Calu3 (cell line): Measurements from ENCODE around the gene OPCML. TPM values are rescaled to one million over a fixed set of nuclear protein-coding genes. Genes with fewer than 3 reads are reported as not detected.
A peak's percentile ranks its signal among the peaks of the same experiment; 100 is the strongest.

Experiments used
- BruUV-seq: library from RNA; stranded (reverse); fragments of 400-500 nt; replicated peaks from 2 replicates; lab custom pipeline; 2021; lab: Mats Ljungman, UMichigan
- CTCF ChIA-PET: fragments of 300-600 bp; sonication (Branson Sonifier 250); formaldehyde crosslinking; loops from one replicate; lab custom pipeline; 2022; ENCODE audit warnings: antibody characterized with exemption; lab: Charles Lee
- DNase-seq: peaks from one replicate; pipeline ENCODE4 v3.0.0; 2022
- H3K27ac Mint-ChIP-seq: one replicate; pipeline ENCODE4 v1.8.0; 2022; ENCODE audit warnings: mixed read lengths; ENCODE audit not compliant: unreplicated experiment
- H3K27me3 Mint-ChIP-seq: one replicate; pipeline ENCODE4 v1.8.0; 2022; ENCODE audit warnings: mixed read lengths; ENCODE audit not compliant: unreplicated experiment
- H3K36me3 Mint-ChIP-seq: one replicate; pipeline ENCODE4 v1.8.0; 2022; ENCODE audit warnings: mild to moderate bottlenecking, moderate library complexity, mixed read lengths; ENCODE audit not compliant: insufficient read depth, unreplicated experiment
- H3K4me1 Mint-ChIP-seq: one replicate; pipeline ENCODE4 v1.8.0; 2022; ENCODE audit warnings: mild to moderate bottlenecking, low read depth, mixed read lengths; ENCODE audit not compliant: unreplicated experiment
- H3K4me3 Mint-ChIP-seq: one replicate; pipeline ENCODE4 v1.8.0; 2022; ENCODE audit warnings: mild to moderate bottlenecking, low read depth, moderate library complexity, mixed read lengths; ENCODE audit not compliant: unreplicated experiment
- H3K9me3 Mint-ChIP-seq: one replicate; pipeline ENCODE4 v1.8.0; 2022; ENCODE audit warnings: low read depth, mixed read lengths; ENCODE audit not compliant: unreplicated experiment
- intact Hi-C: fragments of 100-400 bp; cut with micrococcal nuclease; formaldehyde crosslinking; loops from one replicate; pipeline ENCODE4 v1.10.0; 2022; ENCODE audit not compliant: unreplicated experiment
- total RNA-seq: library from RNA; stranded (reverse); gene quantifications from 2 replicates; pipeline ENCODE4 v1.2.3, GENCODE V29; 2022
- TF ChIP-seq, protein P1 (sequence below): fragments of 200-600 bp; IDR thresholded peaks from one replicate; pipeline ENCODE4 v1.8.0; 2022; ENCODE audit warnings: antibody characterized with exemption; ENCODE audit not compliant: unreplicated experiment

The OPCML gene
- total RNA-seq, 1 experiment from 2014 or later: not detected

- H3K4me1 Mint-ChIP-seq: no peaks in the 10 kb centered on the region
- CTCF ChIA-PET: no interaction called here
- H3K4me3 Mint-ChIP-seq: no peak overlapping the region
- intact Hi-C loops: no loop called here
- no peak overlapping the region for H3K27ac Mint-ChIP-seq
- H3K27me3 Mint-ChIP-seq: no peaks in the 10 kb centered on the region
- H3K9me3 Mint-ChIP-seq: peaks cover 19% of the 10 kb centered on the region
- TF ChIP-seq, protein P1, sequence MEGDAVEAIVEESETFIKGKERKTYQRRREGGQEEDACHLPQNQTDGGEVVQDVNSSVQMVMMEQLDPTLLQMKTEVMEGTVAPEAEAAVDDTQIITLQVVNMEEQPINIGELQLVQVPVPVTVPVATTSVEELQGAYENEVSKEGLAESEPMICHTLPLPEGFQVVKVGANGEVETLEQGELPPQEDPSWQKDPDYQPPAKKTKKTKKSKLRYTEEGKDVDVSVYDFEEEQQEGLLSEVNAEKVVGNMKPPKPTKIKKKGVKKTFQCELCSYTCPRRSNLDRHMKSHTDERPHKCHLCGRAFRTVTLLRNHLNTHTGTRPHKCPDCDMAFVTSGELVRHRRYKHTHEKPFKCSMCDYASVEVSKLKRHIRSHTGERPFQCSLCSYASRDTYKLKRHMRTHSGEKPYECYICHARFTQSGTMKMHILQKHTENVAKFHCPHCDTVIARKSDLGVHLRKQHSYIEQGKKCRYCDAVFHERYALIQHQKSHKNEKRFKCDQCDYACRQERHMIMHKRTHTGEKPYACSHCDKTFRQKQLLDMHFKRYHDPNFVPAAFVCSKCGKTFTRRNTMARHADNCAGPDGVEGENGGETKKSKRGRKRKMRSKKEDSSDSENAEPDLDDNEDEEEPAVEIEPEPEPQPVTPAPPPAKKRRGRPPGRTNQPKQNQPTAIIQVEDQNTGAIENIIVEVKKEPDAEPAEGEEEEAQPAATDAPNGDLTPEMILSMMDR: no peak
- no peak for DNase-seq
- no TSS peak for BruUV-seq
- H3K36me3 Mint-ChIP-seq: no peaks in the 10 kb centered on the region
These were observed 394.4 kb downstream of the OPCML start for GRCh38 chr11:133137939-133138338.

GRCh38 chr11:133137270-133137669 is 395.0 kb downstream of the OPCML start:
- Mint-ChIP-seq H3K9me3 (peaks cover 19% of the 10 kb centered on the region), H3K27me3 (no peaks in the 10 kb centered on the region), H3K4me3 (no peak overlapping the region), H3K36me3 (no peaks in the 10 kb centered on the region), H3K27ac (no peak overlapping the region), H3K4me1 (no peaks in the 10 kb centered on the region)
- TF ChIP-seq, protein P1: no peak
- intact Hi-C loops: no loop called here
- BruUV-seq: no TSS peak
- no peak for DNase-seq
- CTCF ChIA-PET: no interaction called here

DNA sequence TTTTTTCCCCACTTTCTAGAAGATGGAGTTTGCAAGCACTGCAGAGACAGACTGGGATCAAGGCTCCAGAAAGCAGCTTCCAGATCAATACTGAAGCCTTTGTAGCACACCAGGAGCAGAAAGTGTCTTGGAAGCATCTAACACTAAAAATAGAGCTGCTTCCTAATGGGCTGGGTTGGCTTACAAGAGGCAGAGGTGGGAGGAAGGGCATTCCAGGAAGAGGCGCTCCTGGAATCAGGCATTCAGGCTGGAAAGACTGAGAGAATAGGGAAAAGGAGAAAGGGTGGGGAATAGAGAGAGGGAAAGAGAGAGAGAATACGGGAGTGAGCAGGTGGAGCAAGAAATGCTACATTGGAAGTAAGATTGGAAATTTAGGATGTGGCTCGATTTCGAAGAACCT is 395.9 kb downstream of the OPCML start:
- Mint-ChIP-seq H3K27me3 (no peaks in the 10 kb centered on the region), H3K27ac (no peak overlapping the region), H3K36me3 (no peaks in the 10 kb centered on the region), H3K4me3 (no peak overlapping the region), H3K9me3 (peaks cover 14% of the 10 kb centered on the region), H3K4me1 (no peaks in the 10 kb centered on the region)
- CTCF ChIA-PET: no interaction called here
- BruUV-seq: no TSS peak
- no peak for DNase-seq
- intact Hi-C loops: no loop called here
- TF ChIP-seq, protein P1: no peak

- no TSS peak for BruUV-seq
- H3K9me3 Mint-ChIP-seq: peaks cover 7% of the 10 kb centered on the region
- no peaks in the 10 kb centered on the region for H3K4me1 Mint-ChIP-seq
- H3K4me3 Mint-ChIP-seq: no peak overlapping the region
- CTCF ChIA-PET: interaction anchor here (0.6 to 1.0 kb wide), 2 partner anchors 687 to 700 kb away, joined by 4 to 8 read pairs; no protein-coding TSS in a partner anchor
- TF ChIP-seq, protein P1: peak; percentile 56
- no peak overlapping the region for H3K27ac Mint-ChIP-seq
- intact Hi-C loops: loop anchor here (1.0 kb wide), 1 partner anchor 701 kb away; no protein-coding TSS in a partner anchor
- DNase-seq: peak; percentile 38
- H3K36me3 Mint-ChIP-seq: no peaks in the 10 kb centered on the region
- no peaks in the 10 kb centered on the region for H3K27me3 Mint-ChIP-seq
These were observed 397.8 kb downstream of the OPCML start for GRCh38 chr11:133134314-133135173.
